Aorta (tissue), 5 donors: ENCODE results near the gene SAMD8. TPM values are rescaled to one million over a fixed set of nuclear protein-coding genes. Genes with fewer than 3 reads are reported as not detected.
"Not testable (repeated sequence)": the region's sequence is repeated elsewhere in the genome, so short reads cannot be mapped to it uniquely, and the experiment has no call there.

Source experiments
- ATAC-seq: fragments of 200-7000 bp; cut with Tn5 transposase; one replicate; pipeline ENCODE4 v1.9.1; 2022; ENCODE audit warnings: moderate library complexity; ENCODE audit not compliant: low FRiP score
- DNase-seq, 2 donors: peaks; one replicate each; pipeline ENCODE4 v3.0.0-alpha.2; 2020
- H3K27ac ChIP-seq, 2 donors: one replicate each; pipeline ENCODE4 v1.5.1; 2013; ENCODE audit warnings: low read length in 2 of 2, mild to moderate bottlenecking in 2 of 2, moderate library complexity in 2 of 2, control low read depth in 1 of 2, inconsistent platforms in 1 of 2, low read depth in 1 of 2
- H3K27me3 ChIP-seq, 2 donors: one replicate each; pipeline ENCODE4 v1.6.1; 2013; ENCODE audit warnings: control low read depth in 1 of 2, low read length in 1 of 2, mild to moderate bottlenecking in 1 of 2, moderate library complexity in 1 of 2; ENCODE audit not compliant: insufficient read depth in 2 of 2, control insufficient read depth in 1 of 2
- H3K36me3 ChIP-seq, 2 donors: one replicate each; pipeline ENCODE4 v1.6.1; 2013; ENCODE audit warnings: control low read depth in 1 of 2, low read length in 1 of 2, mild to moderate bottlenecking in 1 of 2; ENCODE audit not compliant: insufficient read depth in 2 of 2, control insufficient read depth in 1 of 2
- H3K4me1 ChIP-seq, 2 donors: one replicate each; pipeline ENCODE4 v1.6.1; 2013; ENCODE audit warnings: low read length in 2 of 2, control low read depth in 1 of 2, mild to moderate bottlenecking in 1 of 2, moderate library complexity in 1 of 2; ENCODE audit not compliant: insufficient read depth in 2 of 2, control insufficient read depth in 1 of 2
- H3K4me3 ChIP-seq, 2 donors: one replicate each; pipeline ENCODE4 v1.5.1; 2013; ENCODE audit warnings: low read length in 2 of 2, control low read depth in 1 of 2, mild to moderate bottlenecking in 1 of 2
- H3K9me3 ChIP-seq: one replicate; pipeline ENCODE4 v1.6.1; 2013; ENCODE audit warnings: mild to moderate bottlenecking, low read length; ENCODE audit not compliant: control insufficient read depth
- WGBS, 2 donors: extraction: QIAGEN DNeasy Blood & Tissue Kit; methylation state at CpG; one replicate each; pipeline ENCODE4 v1.1.7; 2013; 5-methylcytosine and 5-hydroxymethylcytosine counted together
- intact Hi-C, 2 donors: fragments of 100-400 bp; cut with DNase I; formaldehyde crosslinking; loops; one replicate each; pipeline versions ENCODE4 v1.14.2 to v1.15.0; 2022
- polyA plus RNA-seq, 2 donors: library from polyadenylated mRNA; stranded (reverse); fragments of 200-250 nt; gene quantifications; one replicate each; pipeline ENCODE4 v1.2.3, GENCODE V29; 2013
- total RNA-seq, 2 donors: library from RNA; stranded (reverse); fragmentation: NEBNext Ultra II Directional; extraction: Animal tissue kit (Norgen Biotek cat#: 25700); gene quantifications; one replicate each; pipeline ENCODE4 v1.2.1, GENCODE V29; 2021
- donor health status: healthy with polysubstance abuse.
- donor health status: Bipolar disorder and iron deficiency.
- donor health status: DM: no; HTN: no; CAD: no.
- donor health status: DM: no; HTN: no; CAD: no.
- donor health status: DM: yes; HTN: yes; CAD: no.

The SAMD8 gene
- total and polyA plus RNA-seq, 4 donors: 6.8 to 37.5 (median 21.8) TPM

- H3K4me3 ChIP-seq: no peak overlapping the region
- DNase-seq (no peak), ATAC-seq (no peak)
- intact Hi-C loops: no loop called here
- no peaks in the 10 kb centered on the region for H3K9me3 ChIP-seq
- H3K36me3 ChIP-seq: peaks cover 4 to 7% of the 10 kb centered on the region in 2 donors
- 55 to 61% methylated on average over 4 of the region's 4 CpGs for WGBS, 2 donors
- no peak overlapping the region for H3K27ac ChIP-seq
- peaks cover 0 to 4% of the 10 kb centered on the region in 2 donors for H3K4me1 ChIP-seq
- no peaks in the 10 kb centered on the region for H3K27me3 ChIP-seq
Measured at GRCh38 chr10:75220274-75220673, 108.8 kb downstream of the SAMD8 start.

GRCh38 chr10:75221492-75221891 is 110.0 kb downstream of the SAMD8 start:
- H3K36me3 ChIP-seq, intact Hi-C loops, H3K9me3 ChIP-seq, ATAC-seq, H3K27me3 ChIP-seq, H3K27ac ChIP-seq, H3K4me1 ChIP-seq, H3K4me3 ChIP-seq: not testable (repeated sequence)
- peak in 1 of 2 donors; percentile 46 for DNase-seq
- 86 to 88% methylated on average over 8 of the region's 8 CpGs for WGBS, 2 donors

DNA sequence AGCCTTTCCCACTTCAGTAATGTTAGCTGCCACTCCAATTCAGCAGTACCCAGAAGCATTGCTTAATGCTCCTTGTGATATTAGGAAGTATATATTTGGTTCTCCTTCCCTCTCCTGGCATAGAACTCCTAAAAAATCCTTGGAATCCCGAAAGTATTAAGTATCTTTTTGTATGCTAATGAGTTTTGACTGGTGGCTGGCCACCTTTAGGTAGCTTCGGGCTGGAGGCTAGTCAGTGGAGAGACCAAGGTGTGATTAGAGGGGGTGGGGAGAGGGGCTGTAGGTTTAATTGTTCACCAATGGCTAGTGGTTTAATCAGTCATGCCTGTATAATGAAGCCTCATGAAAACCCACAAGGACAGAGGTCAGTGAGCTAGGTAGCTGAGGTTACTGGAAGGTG is 112.1 kb downstream of the SAMD8 start:
- no peaks in the 10 kb centered on the region for H3K9me3 ChIP-seq
- H3K4me1 ChIP-seq: peaks cover 0 to 11% of the 10 kb centered on the region in 2 donors
- H3K27ac ChIP-seq: peak overlapping the region in 1 of 2 donors; percentile 84
- no peak for ATAC-seq
- no peaks in the 10 kb centered on the region for H3K27me3 ChIP-seq
- H3K4me3 ChIP-seq: no peak overlapping the region
- DNase-seq: no peak
- H3K36me3 ChIP-seq: peaks cover 4% of the 10 kb centered on the region in 2 donors
- WGBS, 2 donors: 50 to 62% methylated on average over 2 of the region's 2 CpGs
- intact Hi-C loops: no loop called here

- intact Hi-C loops: no loop called here
- DNase-seq: no peak
- ATAC-seq: no peak
- peaks cover 0 to 11% of the 10 kb centered on the region in 2 donors for H3K4me1 ChIP-seq
- no peaks in the 10 kb centered on the region for H3K9me3 ChIP-seq
- H3K4me3 ChIP-seq: no peak overlapping the region
- 2 to 8% methylated on average over 2 of the region's 2 CpGs for WGBS, 2 donors
- peaks cover 0 to 3% of the 10 kb centered on the region in 2 donors for H3K36me3 ChIP-seq
- H3K27ac ChIP-seq: peak overlapping the region; percentile 64 to 91
- no peaks in the 10 kb centered on the region for H3K27me3 ChIP-seq
Measured at GRCh38 chr10:75226095-75226494, 114.6 kb downstream of the SAMD8 start.

- peaks cover 0 to 11% of the 10 kb centered on the region in 2 donors for H3K4me1 ChIP-seq
- intact Hi-C loops: no loop called here
- WGBS, 2 donors: 59 to 62% methylated on average over 5 of the region's 5 CpGs
- H3K9me3 ChIP-seq: no peaks in the 10 kb centered on the region
- ATAC-seq (no peak), DNase-seq (no peak)
- no peaks in the 10 kb centered on the region for H3K27me3 ChIP-seq
- no peak overlapping the region for H3K4me3 ChIP-seq
- peaks cover 0 to 3% of the 10 kb centered on the region in 2 donors for H3K36me3 ChIP-seq
- peak overlapping the region; percentile 55 to 84 for H3K27ac ChIP-seq
Measured at GRCh38 chr10:75226656-75227055, 115.2 kb downstream of the SAMD8 start.

DNA sequence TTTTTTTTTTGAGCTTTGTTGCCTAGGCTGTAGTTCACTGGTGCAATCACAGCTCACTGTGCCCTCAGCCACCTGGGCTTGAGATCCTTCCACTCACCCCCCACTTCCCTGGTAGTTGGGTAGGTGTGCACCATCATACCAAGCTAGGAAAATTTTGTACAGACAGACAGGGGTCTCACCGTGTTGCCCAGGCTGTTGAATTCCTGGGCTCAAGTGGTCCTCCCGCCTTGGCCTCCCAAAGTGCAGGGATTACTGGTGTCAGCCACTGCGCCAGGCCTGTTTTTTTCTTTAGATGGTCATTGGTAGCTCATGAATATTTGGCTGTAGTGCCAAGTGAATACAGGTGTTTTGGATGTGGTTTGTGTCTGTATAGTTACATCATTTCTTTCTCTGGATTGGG is 116.8 kb downstream of the SAMD8 start:
- Histone ChIP-seq H3K4me1 (peaks cover 0 to 11% of the 10 kb centered on the region in 2 donors), H3K27me3 (no peaks in the 10 kb centered on the region), H3K27ac (peak overlapping the region in 1 of 2 donors; percentile 12), H3K36me3 (no peaks in the 10 kb centered on the region), H3K9me3 (no peaks in the 10 kb centered on the region), H3K4me3 (no peak overlapping the region)
- 86 to 88% methylated on average over 3 of the region's 3 CpGs for WGBS, 2 donors
- intact Hi-C loops: no loop called here
- ATAC-seq (no peak), DNase-seq (no peak)

DNA sequence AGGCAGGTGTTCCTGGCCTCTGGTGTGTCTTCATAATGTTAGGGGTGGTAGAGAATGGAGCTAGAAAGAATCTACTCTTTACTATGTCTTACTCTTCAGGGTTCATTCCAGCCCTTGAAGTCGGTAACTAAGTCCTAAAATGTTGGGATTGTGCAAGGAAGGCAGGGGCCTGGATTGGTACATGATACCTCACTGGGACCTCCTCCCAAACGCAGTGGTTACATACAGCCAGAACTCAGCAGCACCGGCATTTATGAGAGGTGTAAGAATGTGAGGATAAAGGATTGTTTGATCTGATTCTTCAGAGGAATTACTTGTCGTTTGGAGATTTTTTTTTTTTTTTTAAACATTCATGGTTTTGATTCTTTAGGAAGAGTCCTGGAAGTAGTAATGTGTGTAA is 117.4 kb downstream of the SAMD8 start:
- no peaks in the 10 kb centered on the region for H3K36me3 ChIP-seq
- intact Hi-C loops: no loop called here
- H3K9me3 ChIP-seq: no peaks in the 10 kb centered on the region
- peak overlapping the region in 1 of 2 donors; percentile 3 for H3K27ac ChIP-seq
- H3K4me1 ChIP-seq: peaks cover 0 to 11% of the 10 kb centered on the region in 2 donors
- WGBS, 2 donors: 38 to 50% methylated on average over 4 of the region's 4 CpGs
- H3K27me3 ChIP-seq: no peaks in the 10 kb centered on the region
- DNase-seq (no peak), ATAC-seq (no peak)
- H3K4me3 ChIP-seq: no peak overlapping the region

DNA sequence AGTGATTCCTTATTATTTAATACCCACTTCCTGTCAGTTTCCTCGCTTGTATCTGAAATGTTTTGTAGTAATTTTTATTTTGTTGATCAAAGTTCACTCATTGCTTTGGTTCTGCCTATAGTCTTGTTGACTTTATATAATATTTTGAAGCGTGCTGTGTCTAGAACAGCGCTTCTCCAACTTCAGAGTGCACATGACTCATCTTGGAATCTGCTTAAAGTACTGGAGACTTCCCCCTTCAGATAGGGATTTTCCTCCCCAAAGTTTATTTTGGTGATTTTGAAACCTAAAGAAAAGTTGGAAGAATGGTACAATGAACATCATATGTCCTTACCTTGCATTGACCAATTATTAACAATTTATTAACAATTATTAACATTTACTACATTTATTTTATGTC is 118.5 kb downstream of the SAMD8 start:
- ATAC-seq (no peak), DNase-seq (no peak)
- 73 to 75% methylated on average over 3 of the region's 3 CpGs for WGBS, 2 donors
- peaks cover 0 to 11% of the 10 kb centered on the region in 2 donors for H3K4me1 ChIP-seq
- H3K27me3 ChIP-seq: no peaks in the 10 kb centered on the region
- H3K4me3 ChIP-seq: no peak overlapping the region
- intact Hi-C loops: loop anchor here (2.0 to 5.0 kb wide), 3 partner anchors 43 to 118 kb away; partner anchors contain the start of gene SAMD8 (in 1 of the 2)
- no peaks in the 10 kb centered on the region for H3K9me3 ChIP-seq
- H3K36me3 ChIP-seq: no peaks in the 10 kb centered on the region
- no peak overlapping the region for H3K27ac ChIP-seq

GRCh38 chr10:75230600-75231038 is 119.2 kb downstream of the SAMD8 start:
- WGBS, 2 donors: 24 to 25% methylated on average over 5 of the region's 5 CpGs
- ATAC-seq: peak; percentile 69
- Histone ChIP-seq H3K27me3 (no peaks in the 10 kb centered on the region), H3K4me1 (peaks cover 0 to 11% of the 10 kb centered on the region in 2 donors), H3K4me3 (no peak overlapping the region), H3K9me3 (no peaks in the 10 kb centered on the region), H3K36me3 (no peaks in the 10 kb centered on the region), H3K27ac (no peak overlapping the region)
- peak; percentile 95 to 97 for DNase-seq
- intact Hi-C loops: loop anchor here (2.0 to 5.0 kb wide), 3 partner anchors 43 to 118 kb away; partner anchors contain the start of gene SAMD8 (in 1 of the 2)
